GM06990 (cell line): ENCODE data around the gene PRR3.

Experiments
- DNase-seq: peaks from one replicate; pipeline ENCODE4 v3.0.0-alpha.2; 2011; ENCODE audit not compliant: insufficient read length; ENCODE audit errors: extremely low read depth
- H3K27me3 ChIP-seq: replicated peaks from 2 replicates; pipeline ENCODE4 v1.6.0; 2011; ENCODE audit warnings: low read length; ENCODE audit not compliant: control insufficient read depth, insufficient read depth
- H3K36me3 ChIP-seq: 2 replicates; pipeline ENCODE4 v1.5.1; 2011; ENCODE audit warnings: low read length; ENCODE audit not compliant: control insufficient read depth, insufficient read depth
- H3K4me3 ChIP-seq: replicated peaks from 2 replicates; pipeline ENCODE4 v1.5.1; 2011; ENCODE audit warnings: low read depth, mild to moderate bottlenecking, control low read depth, low read length
- CTCF ChIP-seq: IDR thresholded peaks from 2 replicates; pipeline ENCODE4 v1.5.1; 2011; ENCODE audit warnings: low read length, control low read depth, mild to moderate bottlenecking, inconsistent platforms; ENCODE audit not compliant: insufficient read depth, poor library complexity, severe bottlenecking

The PRR3 gene

GRCh38 chr6:30583921-30584320, 26.8 kb downstream of the PRR3 start:
- no peaks in the 10 kb centered on the region for H3K27me3 ChIP-seq
- H3K4me3 ChIP-seq, result no peak overlapping the region
- peaks cover 38% of the 10 kb centered on the region for H3K36me3 ChIP-seq
- no peak for TF ChIP-seq CTCF
- no peak for DNase-seq

GRCh38 chr6:30589754-30590358, 32.8 kb downstream of the PRR3 start:
- H3K4me3 ChIP-seq, result no peak overlapping the region
- TF ChIP-seq CTCF, result no peak
- peaks cover 41% of the 10 kb centered on the region for H3K36me3 ChIP-seq
- DNase-seq, result no peak
- H3K27me3 ChIP-seq, result no peaks in the 10 kb centered on the region

- no peak for TF ChIP-seq CTCF
- Histone ChIP-seq H3K27me3 (no peaks in the 10 kb centered on the region), H3K4me3 (no peak overlapping the region), H3K36me3 (peaks cover 36% of the 10 kb centered on the region)
- no peak for DNase-seq
Measured at GRCh38 chr6:30590509-30590908, 33.4 kb downstream of the PRR3 start.

GRCh38 chr6:30591008-30591407, 33.9 kb downstream of the PRR3 start:
- no peaks in the 10 kb centered on the region for H3K27me3 ChIP-seq
- H3K36me3 ChIP-seq, result peaks cover 33% of the 10 kb centered on the region
- TF ChIP-seq CTCF, result no peak
- no peak for DNase-seq
- H3K4me3 ChIP-seq, result no peak overlapping the region

- H3K36me3 ChIP-seq, result peaks cover 26% of the 10 kb centered on the region
- DNase-seq, result no peak
- no peak for TF ChIP-seq CTCF
- no peaks in the 10 kb centered on the region for H3K27me3 ChIP-seq
- no peak overlapping the region for H3K4me3 ChIP-seq
Measured at GRCh38 chr6:30592287-30592686, 35.2 kb downstream of the PRR3 start.
